ENCODE results near the gene IDNK. TPM values are rescaled to one million over a fixed set of nuclear protein-coding genes. Genes with fewer than 3 reads are reported as not detected.

IDNK gene
- total RNA-seq, 2 donors from 2014 or later = 5.0 to 10.3 TPM

DNA sequence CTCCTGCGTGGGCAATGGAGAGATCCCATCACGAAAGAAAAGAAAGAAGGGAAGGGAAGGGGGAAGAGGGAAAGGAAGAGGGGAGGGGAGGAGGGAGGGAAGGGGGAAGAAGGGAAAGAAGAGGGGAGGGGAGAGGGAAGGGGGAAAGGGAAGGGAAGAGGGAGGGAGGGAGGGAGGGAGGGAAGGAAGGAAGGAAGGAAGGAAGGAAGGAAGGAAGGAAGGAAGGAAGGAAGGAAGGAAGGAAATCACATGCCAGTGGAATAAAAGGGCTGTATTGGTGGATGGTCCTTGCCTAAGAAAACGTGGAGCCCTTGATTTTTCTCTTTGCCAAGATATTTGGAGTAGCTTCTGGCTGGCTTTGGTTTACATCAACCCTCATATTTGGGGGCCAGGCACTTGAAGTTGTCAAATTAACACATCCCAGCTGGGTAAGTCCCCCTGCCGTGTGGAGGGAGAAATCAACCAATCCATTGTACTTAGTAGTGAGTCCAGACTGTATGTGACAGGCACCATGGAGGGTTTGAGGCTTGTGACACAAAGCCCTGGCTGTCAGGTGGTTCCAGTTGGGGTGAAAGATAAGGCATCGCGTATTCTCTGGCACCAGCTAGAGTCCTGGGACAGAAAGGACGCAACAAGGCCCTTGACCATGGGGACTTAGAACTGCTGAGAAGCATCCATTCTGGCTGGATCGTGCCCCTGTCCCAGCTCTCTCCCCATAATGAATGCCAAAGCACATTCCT is 23.7 kb downstream of the IDNK start:
- Mint-ChIP-seq H3K4me3 (no peak overlapping the region), H3K4me1 (peaks cover 7% of the 10 kb centered on the region), H3K27me3 (no peaks in the 10 kb centered on the region), H3K36me3 (ENCODE audit: low read depth) (peaks cover 5% of the 10 kb centered on the region), H3K27ac (peak overlapping the region; percentile 72)
- DNase-seq (no peak), ATAC-seq (no peak)
- no peaks in the 10 kb centered on the region for H3K9me3 ChIP-seq (ENCODE audit: control insufficient read depth, low read length, poor library complexity, severe bottlenecking)

DNA sequence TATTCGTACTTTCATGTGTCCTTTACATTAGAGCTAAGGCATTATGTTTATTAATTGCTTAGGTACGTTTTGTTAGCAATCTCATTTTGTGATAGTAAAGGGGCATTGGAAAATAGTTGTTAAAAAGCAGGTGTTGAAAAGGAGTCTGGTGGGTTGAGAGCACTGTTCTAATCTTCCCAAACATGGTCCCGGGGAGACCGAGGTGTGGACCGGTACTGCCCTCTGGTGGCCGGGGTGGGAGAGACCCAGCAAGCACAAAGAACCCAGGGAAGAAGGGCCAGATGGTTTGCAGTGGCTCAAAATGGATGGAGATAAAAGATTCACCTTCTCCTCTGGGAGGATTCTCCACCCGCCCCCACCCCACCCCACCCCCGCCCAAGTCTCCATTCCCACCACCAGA is 26.1 kb downstream of the IDNK start:
- Mint-ChIP-seq H3K27me3 (no peaks in the 10 kb centered on the region), H3K27ac (no peak overlapping the region), H3K4me3 (peak overlapping the region; percentile 33), H3K36me3 (ENCODE audit: low read depth) (peaks cover 6% of the 10 kb centered on the region), H3K4me1 (peaks cover 4% of the 10 kb centered on the region)
- peak; percentile 62 to 74 (median 67) for DNase-seq
- ATAC-seq = peak; percentile 94
- no peaks in the 10 kb centered on the region for H3K9me3 ChIP-seq (ENCODE audit: control insufficient read depth, low read length, poor library complexity, severe bottlenecking)

DNA sequence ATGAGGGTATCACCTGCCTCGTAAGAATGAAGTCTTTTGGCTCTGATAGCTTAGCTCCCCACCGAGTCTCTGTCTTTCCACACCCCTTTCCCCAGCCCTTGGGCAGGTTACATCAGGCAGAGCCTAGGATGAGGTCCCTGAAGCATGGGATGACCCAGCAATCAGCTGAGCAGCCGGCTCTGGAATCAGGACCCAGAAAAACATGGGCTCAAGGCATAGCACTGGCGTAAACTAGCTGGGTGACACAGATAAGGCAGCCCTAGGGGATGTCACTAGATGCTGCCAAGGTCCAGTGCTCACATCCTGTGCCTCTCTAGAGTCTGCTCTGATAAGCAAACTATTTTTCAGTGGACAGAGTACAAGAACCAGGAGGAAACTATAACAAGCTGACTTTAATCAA is 26.6 kb downstream of the IDNK start:
- ATAC-seq = peak; percentile 20
- Mint-ChIP-seq H3K4me3 (peak overlapping the region; percentile 59), H3K27ac (no peak overlapping the region)

DNA sequence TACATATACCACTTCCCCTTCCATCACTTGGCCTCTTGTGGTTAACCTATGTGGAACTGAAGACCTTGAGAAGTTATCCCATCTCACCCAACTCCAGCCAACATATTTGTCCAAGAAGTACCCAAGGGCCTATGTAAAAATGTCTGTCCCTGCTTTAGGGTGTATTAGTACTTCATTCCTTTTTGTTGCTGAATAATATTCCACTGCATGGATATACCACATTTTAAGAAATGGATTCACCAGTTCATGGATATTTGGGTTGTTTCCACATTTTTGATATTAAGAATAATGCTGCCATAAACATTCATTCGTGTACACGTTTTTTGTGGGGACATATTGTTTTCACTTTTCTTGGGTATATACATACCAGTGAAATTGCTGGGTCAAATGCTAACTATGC is 28.6 kb downstream of the IDNK start:
- no peak overlapping the region for H3K27ac Mint-ChIP-seq

More for the DNA sequence above, 26.6 kb downstream of the IDNK start:
- H3K36me3 Mint-ChIP-seq (ENCODE audit: low read depth) = peaks cover 6% of the 10 kb centered on the region
- H3K9me3 ChIP-seq (ENCODE audit: control insufficient read depth, low read length, poor library complexity, severe bottlenecking) = no peaks in the 10 kb centered on the region
- no peak for DNase-seq
- H3K4me1 Mint-ChIP-seq = peaks cover 4% of the 10 kb centered on the region
- no peaks in the 10 kb centered on the region for H3K27me3 Mint-ChIP-seq

DNA sequence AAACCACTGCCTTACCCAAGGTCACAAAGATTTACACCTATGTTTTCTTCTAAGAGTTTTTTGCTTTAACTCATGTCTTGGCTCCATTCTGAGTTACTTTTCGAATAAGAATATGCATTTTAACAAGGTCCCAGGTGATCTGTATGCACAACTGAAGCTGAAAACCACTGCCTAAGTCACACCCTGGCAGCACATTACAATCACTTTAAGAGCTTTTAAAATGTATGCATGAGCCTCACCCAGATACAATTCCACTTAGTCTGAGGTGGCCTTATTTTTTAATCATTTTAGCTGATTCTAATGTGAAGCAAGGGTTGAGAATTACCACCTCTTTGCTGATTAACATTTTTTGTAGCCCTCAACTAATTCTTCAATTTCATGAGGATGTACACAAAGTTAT is 29.5 kb downstream of the IDNK start:
- H3K27me3 Mint-ChIP-seq = no peaks in the 10 kb centered on the region
- peaks cover 4% of the 10 kb centered on the region for H3K4me1 Mint-ChIP-seq
- H3K4me3 Mint-ChIP-seq = no peak overlapping the region
- ATAC-seq (no peak), DNase-seq (no peak)
- no peaks in the 10 kb centered on the region for H3K9me3 ChIP-seq (ENCODE audit: control insufficient read depth, low read length, poor library complexity, severe bottlenecking)
- H3K36me3 Mint-ChIP-seq (ENCODE audit: low read depth) = peaks cover 6% of the 10 kb centered on the region
- H3K27ac Mint-ChIP-seq = peak overlapping the region; percentile 19

More for the DNA sequence above, 28.6 kb downstream of the IDNK start:
- no peak for DNase-seq
- Mint-ChIP-seq H3K27me3 (no peaks in the 10 kb centered on the region), H3K4me3 (no peak overlapping the region), H3K4me1 (peaks cover 4% of the 10 kb centered on the region), H3K36me3 (ENCODE audit: low read depth) (peaks cover 6% of the 10 kb centered on the region)
- no peak for ATAC-seq
- H3K9me3 ChIP-seq (ENCODE audit: control insufficient read depth, low read length, poor library complexity, severe bottlenecking) = no peaks in the 10 kb centered on the region

GRCh38 chr9:83655433-83655832 is 32.5 kb downstream of the IDNK start:
- ATAC-seq (no peak), DNase-seq (no peak)
- Mint-ChIP-seq H3K4me3 (no peak overlapping the region), H3K27me3 (no peaks in the 10 kb centered on the region), H3K4me1 (no peaks in the 10 kb centered on the region), H3K36me3 (ENCODE audit: low read depth) (peaks cover 8% of the 10 kb centered on the region), H3K27ac (no peak overlapping the region)
- no peaks in the 10 kb centered on the region for H3K9me3 ChIP-seq (ENCODE audit: control insufficient read depth, low read length, poor library complexity, severe bottlenecking)

DNA sequence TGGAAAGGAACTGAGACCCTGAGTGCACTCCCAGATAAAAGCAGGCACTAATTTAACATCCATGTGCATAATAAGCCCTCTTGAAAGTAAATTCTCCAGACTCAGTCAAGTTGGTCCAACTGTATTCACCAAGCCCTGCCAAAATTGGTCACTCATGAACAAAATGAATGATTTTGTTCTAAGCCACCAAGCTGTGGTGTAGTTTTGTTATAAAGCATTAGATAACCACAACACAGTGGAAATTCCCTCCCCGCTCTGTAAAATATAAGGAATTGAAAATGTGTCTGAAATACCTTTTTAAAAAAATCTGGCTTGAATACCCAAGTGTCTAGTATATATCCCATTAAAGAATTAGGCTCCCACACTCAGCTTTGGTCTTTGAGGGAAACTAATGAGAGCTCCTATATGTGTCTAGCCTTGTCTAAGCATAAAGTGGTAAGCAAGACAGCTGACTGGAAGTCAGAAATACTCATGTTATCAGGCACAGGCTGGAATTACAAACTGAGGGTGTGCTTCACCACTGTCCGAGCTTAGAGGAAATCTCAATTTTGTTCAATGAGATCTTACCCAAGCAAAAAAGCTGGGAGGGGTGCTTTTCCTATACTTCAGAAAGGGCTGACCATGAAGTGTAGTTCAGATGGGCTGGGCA is 33.2 kb downstream of the IDNK start:
- H3K9me3 ChIP-seq (ENCODE audit: control insufficient read depth, low read length, poor library complexity, severe bottlenecking) = no peaks in the 10 kb centered on the region
- H3K4me3 Mint-ChIP-seq = no peak overlapping the region
- no peaks in the 10 kb centered on the region for H3K27me3 Mint-ChIP-seq
- H3K27ac Mint-ChIP-seq = no peak overlapping the region
- ATAC-seq (peak; percentile 12), DNase-seq (no peak)
- H3K36me3 Mint-ChIP-seq (ENCODE audit: low read depth) = peaks cover 8% of the 10 kb centered on the region
- H3K4me1 Mint-ChIP-seq = no peaks in the 10 kb centered on the region

- Mint-ChIP-seq H3K4me3 (no peak overlapping the region), H3K4me1 (no peaks in the 10 kb centered on the region), H3K27me3 (no peaks in the 10 kb centered on the region), H3K27ac (no peak overlapping the region), H3K36me3 (ENCODE audit: low read depth) (peaks cover 5% of the 10 kb centered on the region)
- no peak for DNase-seq
- no peak for ATAC-seq
- H3K9me3 ChIP-seq (ENCODE audit: control insufficient read depth, low read length, poor library complexity, severe bottlenecking) = no peaks in the 10 kb centered on the region
Observed at GRCh38 chr9:83656952-83657351, 34.0 kb downstream of the IDNK start.

DNA sequence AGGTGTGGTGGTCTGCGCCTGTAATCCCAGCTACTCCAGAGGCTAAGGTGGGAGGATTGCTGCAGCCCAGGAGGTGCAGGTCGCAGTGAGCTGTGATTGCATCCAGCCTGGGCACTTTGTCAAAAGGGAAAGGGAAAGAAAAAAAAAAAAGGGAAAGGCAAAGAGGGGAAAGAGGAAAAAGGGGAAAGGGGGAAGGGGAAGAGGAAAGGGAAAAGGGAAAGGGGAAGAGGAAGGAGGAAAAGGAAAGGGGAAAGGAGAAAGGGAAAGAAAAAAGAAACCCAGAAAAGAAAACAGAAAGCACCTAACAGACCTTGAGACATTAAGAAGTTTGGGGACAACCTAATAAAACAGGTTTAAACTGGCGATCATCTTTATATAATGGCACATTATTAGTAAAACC is 40.0 kb downstream of the IDNK start:
- Mint-ChIP-seq H3K4me3 (no peak overlapping the region), H3K27ac (no peak overlapping the region), H3K36me3 (ENCODE audit: low read depth) (peaks cover 2% of the 10 kb centered on the region), H3K27me3 (no peaks in the 10 kb centered on the region), H3K4me1 (peaks cover 4% of the 10 kb centered on the region)
- no peaks in the 10 kb centered on the region for H3K9me3 ChIP-seq (ENCODE audit: control insufficient read depth, low read length, poor library complexity, severe bottlenecking)
- DNase-seq (no peak), ATAC-seq (no peak)

- Mint-ChIP-seq H3K27me3 (no peaks in the 10 kb centered on the region), H3K4me3 (no peak overlapping the region), H3K36me3 (ENCODE audit: low read depth) (no peaks in the 10 kb centered on the region), H3K27ac (peak overlapping the region; percentile 71), H3K4me1 (peaks cover 4% of the 10 kb centered on the region)
- ATAC-seq (no peak), DNase-seq (no peak)
- H3K9me3 ChIP-seq (ENCODE audit: control insufficient read depth, low read length, poor library complexity, severe bottlenecking) = no peaks in the 10 kb centered on the region
Observed at GRCh38 chr9:83665580-83666200, 42.7 kb downstream of the IDNK start.

GRCh38 chr9:83669067-83669466 is 46.1 kb downstream of the IDNK start:
- H3K27me3 Mint-ChIP-seq = no peaks in the 10 kb centered on the region
- no peak for ATAC-seq
- no peak overlapping the region for H3K27ac Mint-ChIP-seq
- H3K36me3 Mint-ChIP-seq (ENCODE audit: low read depth) = peaks cover 2% of the 10 kb centered on the region
- no peak overlapping the region for H3K4me3 Mint-ChIP-seq
- DNase-seq = no peak
- H3K9me3 ChIP-seq (ENCODE audit: control insufficient read depth, low read length, poor library complexity, severe bottlenecking) = no peaks in the 10 kb centered on the region
- peaks cover 7% of the 10 kb centered on the region for H3K4me1 Mint-ChIP-seq

GRCh38 chr9:83670381-83670780 is 47.4 kb downstream of the IDNK start:
- peaks cover 3% of the 10 kb centered on the region for H3K36me3 Mint-ChIP-seq (ENCODE audit: low read depth)
- no peaks in the 10 kb centered on the region for H3K9me3 ChIP-seq (ENCODE audit: control insufficient read depth, low read length, poor library complexity, severe bottlenecking)
- DNase-seq = no peak
- H3K27ac Mint-ChIP-seq = no peak overlapping the region
- ATAC-seq = no peak
- H3K4me1 Mint-ChIP-seq = peaks cover 7% of the 10 kb centered on the region
- no peaks in the 10 kb centered on the region for H3K27me3 Mint-ChIP-seq
- H3K4me3 Mint-ChIP-seq = no peak overlapping the region

- H3K9me3 ChIP-seq (ENCODE audit: control insufficient read depth, low read length, poor library complexity, severe bottlenecking) = no peaks in the 10 kb centered on the region
- Mint-ChIP-seq H3K27me3 (no peaks in the 10 kb centered on the region), H3K4me1 (peaks cover 5% of the 10 kb centered on the region), H3K4me3 (no peak overlapping the region), H3K36me3 (ENCODE audit: low read depth) (peaks cover 3% of the 10 kb centered on the region), H3K27ac (peak overlapping the region; percentile 72)
- DNase-seq (no peak), ATAC-seq (no peak)
Observed at GRCh38 chr9:83671451-83671850, 48.5 kb downstream of the IDNK start.

All from T-helper 17 cell (primary cell).